Activated CD4-positive, alpha-beta T cell treated with anti-CD3 and anti-CD28 coated beads, Interleukin-2, Interleukin-6, amounts not matched to agents 100 ng/mL and 50 ng/mL, durations not matched to agents 16 hours and 8 hours (primary cell): Measurements from ENCODE around the gene CYB561.

ENCODE experiments used
- DNase-seq: peaks from one replicate; pipeline ENCODE4 v3.0.0-alpha.2; 2020

The CYB561 gene

DNA sequence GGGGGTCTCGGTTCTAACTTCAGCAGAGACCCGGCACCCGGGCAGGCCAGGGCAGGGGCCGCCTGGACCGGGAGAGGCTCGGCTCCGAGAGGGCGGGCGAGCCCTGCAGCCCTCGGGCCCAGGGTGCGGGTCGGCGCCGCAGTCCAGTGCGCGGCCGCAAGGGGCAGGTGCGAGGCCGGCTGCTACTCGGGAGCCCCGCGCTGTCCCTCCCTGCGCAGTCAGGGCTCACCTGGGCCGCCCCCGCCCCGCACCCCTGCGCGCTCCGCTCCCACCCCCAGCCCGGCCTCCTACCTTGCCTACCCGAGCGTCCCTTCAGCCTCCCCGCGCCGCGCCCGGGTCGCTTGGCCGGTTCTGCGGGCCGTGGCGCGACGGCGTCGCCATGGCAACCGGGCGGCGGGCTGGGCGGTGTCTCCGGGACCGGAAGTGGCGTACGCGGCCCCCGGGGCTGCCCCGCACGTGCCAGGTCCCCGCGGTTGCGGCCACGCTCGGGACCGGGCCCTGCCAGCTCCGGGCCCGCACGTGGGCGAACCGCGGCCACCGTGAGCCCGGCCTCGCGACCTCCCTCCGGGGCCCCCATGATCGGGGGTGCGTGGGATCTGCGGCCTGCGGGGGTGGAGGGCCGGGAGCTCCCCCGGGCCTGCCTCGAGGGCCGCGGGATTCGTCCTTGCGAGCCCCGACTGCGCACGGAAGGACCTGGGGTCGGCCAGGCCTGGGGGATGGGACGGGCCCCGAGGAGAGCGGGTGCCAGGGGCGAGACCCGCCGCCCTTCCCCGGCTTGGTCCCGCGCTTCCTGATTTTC, at the start of gene CYB561:
Gene CYB561, minus strand, starts transcription at position 353 of the 799 bp plus-strand sequence. CDS start 8,759 bp downstream, outside the sequence.
- DNase-seq = peak; percentile 78

DNA sequence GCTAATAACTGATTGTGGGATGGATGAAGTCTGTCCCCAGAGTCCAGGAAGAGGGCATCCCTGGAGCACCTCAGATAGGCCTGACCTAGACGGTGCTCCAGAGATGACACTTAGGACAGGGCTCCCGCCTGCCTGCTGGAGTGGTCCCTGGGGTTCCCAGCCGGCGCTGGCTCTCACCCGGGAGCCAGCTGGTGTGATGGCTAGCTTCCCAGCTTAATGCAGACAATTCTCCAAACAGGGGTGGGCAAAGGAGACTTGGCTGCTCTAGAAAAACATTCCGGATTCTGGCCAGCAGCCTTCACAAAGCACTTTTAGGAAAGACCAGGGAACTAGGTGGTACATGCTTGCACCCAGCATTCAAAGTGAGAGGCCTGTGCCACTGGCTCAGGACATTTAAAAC, 49.4 kb upstream of the CYB561 start:
- no peak for DNase-seq

GRCh38 chr17:63494300-63494928, 48.3 kb upstream of the CYB561 start:
- DNase-seq = no peak

GRCh38 chr17:63493411-63493810, 47.3 kb upstream of the CYB561 start:
- DNase-seq = no peak

- DNase-seq = no peak
These were observed 46.8 kb upstream of the CYB561 start for GRCh38 chr17:63492940-63493339.

- DNase-seq = no peak
These were observed 46.0 kb upstream of the CYB561 start for GRCh38 chr17:63491977-63492618.

DNA sequence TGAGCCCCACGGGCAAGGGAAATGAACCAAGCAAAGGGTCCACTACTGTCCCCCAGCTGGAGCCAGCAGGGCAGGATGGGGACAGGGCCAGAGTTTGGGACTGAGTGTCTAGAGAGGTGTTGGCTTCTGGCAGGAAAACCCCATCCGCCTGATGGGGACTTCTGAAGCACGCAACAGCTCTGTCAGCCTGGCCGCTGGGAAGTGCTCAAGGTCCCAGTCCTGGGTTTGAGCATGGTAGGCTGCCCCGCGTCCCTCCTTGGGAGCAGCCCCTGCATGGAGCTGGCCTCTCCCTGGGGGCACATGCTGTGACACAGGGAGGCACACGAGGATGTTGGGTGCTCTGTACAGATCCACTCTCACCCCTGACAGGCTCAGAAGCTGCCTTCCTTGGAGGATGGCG, 45.3 kb upstream of the CYB561 start:
- no peak for DNase-seq

DNA sequence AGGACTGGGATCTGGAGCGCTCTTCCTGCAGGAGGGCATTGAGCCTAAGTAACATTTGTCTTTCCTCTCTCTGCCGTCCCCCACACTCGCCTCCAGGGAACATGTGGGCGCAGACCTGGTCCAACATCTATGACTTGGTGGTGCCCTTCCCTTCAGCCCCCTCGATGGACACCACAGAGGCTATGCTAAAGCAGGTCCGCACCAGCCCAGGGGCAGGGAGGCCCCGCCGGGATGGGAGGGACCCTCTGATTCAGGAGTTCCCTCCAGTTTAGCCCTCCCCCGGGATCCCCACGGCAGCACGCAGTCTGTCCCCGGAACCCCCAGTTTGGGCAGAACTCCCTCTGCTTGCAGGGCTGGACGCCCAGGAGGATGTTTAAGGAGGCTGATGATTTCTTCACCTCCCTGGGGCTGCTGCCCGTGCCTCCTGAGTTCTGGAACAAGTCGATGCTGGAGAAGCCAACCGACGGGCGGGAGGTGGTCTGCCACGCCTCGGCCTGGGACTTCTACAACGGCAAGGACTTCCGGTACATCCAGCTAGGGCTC, 44.8 kb upstream of the CYB561 start:
- DNase-seq = no peak

DNA sequence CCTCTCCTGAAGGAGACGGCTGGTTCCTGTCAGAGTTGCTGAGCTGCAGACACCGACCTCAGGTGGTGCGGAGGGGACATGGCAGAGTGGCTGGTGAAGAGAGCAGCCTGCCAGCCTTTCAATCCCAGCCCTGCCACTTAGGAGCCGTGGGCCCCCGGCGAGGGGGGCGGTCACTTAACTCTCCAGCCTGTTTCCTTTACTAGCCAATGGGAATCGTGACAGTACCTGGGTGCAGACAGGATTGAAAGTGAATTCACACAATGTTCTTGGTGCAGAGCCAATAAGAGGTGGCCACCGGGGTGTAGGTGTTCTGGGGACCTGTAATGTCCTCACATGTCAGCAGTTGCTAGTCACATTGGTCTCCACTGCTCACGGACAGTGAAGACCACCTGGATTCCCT, 44.2 kb upstream of the CYB561 start:
- DNase-seq = no peak

DNA sequence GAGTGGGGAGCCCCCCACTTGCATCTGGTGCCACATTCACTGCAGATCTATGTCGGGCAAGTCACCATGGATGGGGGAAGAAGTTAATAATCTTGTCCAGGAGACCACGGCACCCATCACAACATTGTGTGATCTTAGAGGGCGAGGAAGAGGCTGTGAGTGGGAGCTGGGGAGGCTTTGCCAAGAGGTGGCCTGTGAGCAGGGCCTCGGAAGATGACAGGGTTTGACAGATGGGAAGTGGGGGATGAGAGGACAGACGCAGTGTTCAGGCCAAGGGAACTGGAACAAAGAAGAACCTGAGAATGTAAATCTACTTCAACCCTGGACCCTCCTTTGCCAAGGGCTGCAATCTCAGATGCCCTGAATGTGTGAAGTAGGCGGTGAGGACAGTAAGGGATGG, 43.2 kb upstream of the CYB561 start:
- DNase-seq = no peak

DNA sequence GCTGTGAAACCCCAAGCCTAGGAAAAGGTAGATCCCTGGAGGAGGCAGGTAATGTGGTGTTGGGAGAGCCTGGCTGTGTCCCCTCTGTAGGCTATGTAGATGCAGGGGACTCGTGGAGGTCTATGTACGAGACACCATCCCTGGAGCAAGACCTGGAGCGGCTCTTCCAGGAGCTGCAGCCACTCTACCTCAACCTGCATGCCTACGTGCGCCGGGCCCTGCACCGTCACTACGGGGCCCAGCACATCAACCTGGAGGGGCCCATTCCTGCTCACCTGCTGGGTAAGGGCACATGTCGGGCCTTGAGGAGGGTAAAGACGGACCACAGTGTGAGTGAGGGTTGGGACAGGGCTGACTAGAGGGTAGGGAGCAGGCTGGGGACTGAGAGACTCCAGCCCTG, 42.7 kb upstream of the CYB561 start:
- no peak for DNase-seq

DNA sequence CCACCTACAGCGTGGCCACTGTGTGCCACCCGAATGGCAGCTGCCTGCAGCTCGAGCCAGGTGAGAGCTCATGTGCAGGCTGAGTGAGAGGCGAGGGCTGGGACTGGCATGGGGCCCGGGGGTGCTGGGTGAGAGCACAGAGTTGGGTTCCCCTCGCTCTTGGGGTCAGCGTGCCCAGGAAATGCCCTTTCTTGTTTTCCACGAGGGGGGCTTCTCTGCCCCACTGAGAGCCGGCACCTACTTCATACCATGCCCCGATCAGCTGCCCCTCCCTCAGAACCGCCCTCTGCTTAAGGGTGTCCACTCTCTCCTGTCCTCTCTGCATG, 40.9 kb upstream of the CYB561 start:
- no peak for DNase-seq

DNA sequence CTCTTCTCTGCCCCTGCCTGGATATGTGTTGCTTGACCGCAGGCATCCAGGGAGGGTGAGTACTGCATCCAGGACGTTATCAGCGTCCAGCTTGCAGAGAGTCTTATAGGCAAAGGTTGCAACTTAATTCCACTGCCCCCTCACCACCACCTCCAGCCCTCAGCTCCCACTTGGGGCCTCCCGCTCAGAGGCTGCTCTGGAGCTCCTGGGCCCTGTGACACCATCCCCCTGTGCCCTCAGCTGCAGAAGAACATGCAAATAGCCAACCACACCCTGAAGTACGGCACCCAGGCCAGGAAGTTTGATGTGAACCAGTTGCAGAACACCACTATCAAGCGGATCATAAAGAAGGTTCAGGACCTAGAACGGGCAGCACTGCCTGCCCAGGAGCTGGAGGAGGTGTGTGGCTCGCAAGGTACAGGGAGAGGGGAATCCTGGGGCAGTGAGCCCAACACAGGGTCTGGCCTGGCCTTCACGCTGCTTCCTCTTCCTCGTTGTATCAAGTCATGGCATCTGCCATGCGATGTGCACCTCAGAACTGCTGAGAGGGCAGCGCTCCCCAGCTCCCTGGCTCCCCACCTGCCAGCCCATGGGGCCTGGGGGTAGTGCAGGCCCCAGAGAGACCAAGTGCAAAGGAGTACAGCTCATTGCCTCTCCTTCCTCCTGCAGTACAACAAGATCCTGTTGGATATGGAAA, 40.4 kb upstream of the CYB561 start:
- DNase-seq = no peak

DNA sequence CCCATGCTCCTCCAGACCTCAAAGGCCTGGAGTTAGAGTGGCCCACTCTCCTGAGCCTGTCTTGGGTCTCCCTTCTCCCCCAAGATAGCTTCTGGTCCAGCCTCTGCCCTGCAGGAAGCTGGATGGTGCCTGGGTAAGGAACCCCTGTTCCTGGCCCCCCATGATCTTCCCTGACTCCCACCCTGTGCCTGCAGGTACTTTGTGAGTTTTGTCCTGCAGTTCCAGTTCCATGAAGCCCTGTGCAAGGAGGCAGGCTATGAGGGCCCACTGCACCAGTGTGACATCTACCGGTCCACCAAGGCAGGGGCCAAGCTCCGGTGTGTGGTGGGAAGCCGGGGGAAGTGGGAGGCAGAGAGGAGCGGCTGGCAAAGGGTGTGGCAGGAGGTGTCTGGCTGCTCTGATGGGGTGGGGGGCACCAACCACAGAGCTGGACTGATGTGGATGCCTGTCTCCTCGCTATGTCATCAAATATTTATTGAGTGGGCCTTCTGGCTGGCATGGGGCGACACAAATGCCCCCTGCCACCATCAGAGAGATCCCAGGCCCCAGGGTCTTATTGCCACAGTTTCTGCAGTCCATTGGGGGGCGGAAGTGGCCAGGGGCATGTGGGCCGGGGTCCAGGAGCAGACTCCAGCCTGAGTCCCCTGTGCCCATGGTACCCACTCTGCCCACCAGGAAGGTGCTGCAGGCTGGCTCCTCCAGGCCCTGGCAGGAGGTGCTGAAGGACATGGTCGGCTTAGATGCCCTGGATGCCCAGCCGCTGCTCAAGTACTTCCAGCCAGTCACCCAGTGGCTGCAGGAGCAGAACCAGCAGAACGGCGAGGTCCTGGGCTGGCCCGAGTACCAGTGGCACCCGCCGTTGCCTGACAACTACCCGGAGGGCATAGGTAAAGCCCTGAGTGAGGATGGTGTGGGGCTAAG, 37.8 kb upstream of the CYB561 start:
- no peak for DNase-seq

DNA sequence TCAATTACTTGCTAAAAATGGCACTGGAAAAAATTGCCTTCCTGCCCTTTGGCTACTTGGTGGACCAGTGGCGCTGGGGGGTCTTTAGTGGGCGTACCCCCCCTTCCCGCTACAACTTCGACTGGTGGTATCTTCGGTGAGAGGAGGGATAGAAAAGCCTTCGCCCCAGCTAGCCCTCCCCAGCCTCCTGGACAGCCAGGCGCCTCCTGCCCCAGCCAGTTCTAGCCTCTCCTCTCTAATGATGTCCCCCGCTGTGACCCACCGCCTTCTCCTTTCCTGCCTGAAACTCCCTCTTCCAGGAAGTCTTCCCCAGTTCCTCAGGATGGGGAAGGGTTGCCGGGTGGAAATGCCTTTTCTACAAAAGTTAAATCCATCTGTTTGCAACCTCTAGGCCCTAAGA, 36.9 kb upstream of the CYB561 start:
- no peak for DNase-seq

- DNase-seq = no peak
These were observed 36.4 kb upstream of the CYB561 start for GRCh38 chr17:63482509-63482908.

- no peak for DNase-seq
These were observed 35.4 kb upstream of the CYB561 start for GRCh38 chr17:63481488-63481870.

DNA sequence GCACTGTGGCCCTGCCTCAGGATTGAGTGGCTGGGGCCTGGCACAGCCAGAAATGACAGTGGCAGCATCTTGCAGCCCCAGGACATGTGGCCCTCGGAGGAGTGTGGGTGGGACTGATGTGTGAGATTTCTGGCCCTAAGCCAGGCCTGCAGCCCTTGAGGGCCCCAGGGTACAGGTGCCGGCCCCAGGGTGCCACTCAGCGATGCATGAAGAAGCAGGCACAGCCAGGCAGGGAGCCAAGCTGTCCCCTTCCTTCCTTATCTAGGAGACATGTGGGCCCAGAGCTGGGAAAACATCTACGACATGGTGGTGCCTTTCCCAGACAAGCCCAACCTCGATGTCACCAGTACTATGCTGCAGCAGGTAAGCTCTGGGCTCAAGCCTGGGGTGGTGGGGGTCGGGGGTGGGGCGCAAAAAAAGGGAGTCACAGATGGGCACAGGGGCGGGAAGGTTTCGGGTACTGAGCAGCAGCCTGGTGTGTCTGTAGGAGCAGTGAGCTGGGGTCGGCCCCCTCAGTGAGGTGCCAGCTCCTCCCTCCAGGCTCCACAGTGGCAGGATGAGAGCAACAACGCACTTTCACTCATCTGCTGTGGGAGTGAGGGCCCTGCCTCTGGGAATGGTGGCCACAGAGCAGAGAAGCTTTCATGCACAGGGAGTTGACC, 34.9 kb upstream of the CYB561 start:
- no peak for DNase-seq

- no peak for DNase-seq
These were observed 34.2 kb upstream of the CYB561 start for GRCh38 chr17:63480192-63480784.

- DNase-seq = no peak
These were observed 33.5 kb upstream of the CYB561 start for GRCh38 chr17:63479495-63480184.
